Large intestine (tissue), 3 donors: ENCODE measurements around the gene SRD5A1. TPM values are rescaled to one million over a fixed set of nuclear protein-coding genes. Genes with fewer than 3 reads are reported as not detected.

Experiments used
- DNase-seq, 2 donors: peaks; one replicate each; pipeline versions ENCODE4 v3.0.0 to v3.0.0-alpha.2; 2013
- H3K27ac ChIP-seq: one replicate; pipeline ENCODE4 v1.5.1; 2013; ENCODE audit warnings: low read length
- H3K27me3 ChIP-seq: 2 replicates; pipeline ENCODE4 v1.6.1; 2013; ENCODE audit warnings: low read length; ENCODE audit not compliant: control insufficient read depth, insufficient read depth
- H3K36me3 ChIP-seq: 2 replicates; pipeline ENCODE4 v1.6.1; 2013; ENCODE audit warnings: low read length; ENCODE audit not compliant: control insufficient read depth, insufficient read depth
- H3K4me1 ChIP-seq: one replicate; pipeline ENCODE4 v1.6.1; 2013; ENCODE audit warnings: low read length; ENCODE audit not compliant: control insufficient read depth, insufficient read depth
- H3K4me3 ChIP-seq: one replicate; pipeline ENCODE4 v1.5.1; 2013; ENCODE audit warnings: low read length
- H3K9me3 ChIP-seq: one replicate; pipeline ENCODE4 v1.6.1; 2013; ENCODE audit warnings: mild to moderate bottlenecking, low read depth, low read length, moderate library complexity; ENCODE audit not compliant: control insufficient read depth
- WGBS: methylation state at CpG from one replicate; pipeline ENCODE4 v1.1.5; 2013; ENCODE audit warnings: low lambda C conversion rate; ENCODE audit not compliant: insufficient coverage; 5-methylcytosine and 5-hydroxymethylcytosine counted together
- polyA plus RNA-seq: library from polyadenylated mRNA; unstranded; fragments of 120-200 nt; gene quantifications from one replicate; pipeline ENCODE4 v1.2.1, GENCODE V29; 2013

SRD5A1 gene
- polyA plus RNA-seq, 1 donor = 9.1 TPM

DNA sequence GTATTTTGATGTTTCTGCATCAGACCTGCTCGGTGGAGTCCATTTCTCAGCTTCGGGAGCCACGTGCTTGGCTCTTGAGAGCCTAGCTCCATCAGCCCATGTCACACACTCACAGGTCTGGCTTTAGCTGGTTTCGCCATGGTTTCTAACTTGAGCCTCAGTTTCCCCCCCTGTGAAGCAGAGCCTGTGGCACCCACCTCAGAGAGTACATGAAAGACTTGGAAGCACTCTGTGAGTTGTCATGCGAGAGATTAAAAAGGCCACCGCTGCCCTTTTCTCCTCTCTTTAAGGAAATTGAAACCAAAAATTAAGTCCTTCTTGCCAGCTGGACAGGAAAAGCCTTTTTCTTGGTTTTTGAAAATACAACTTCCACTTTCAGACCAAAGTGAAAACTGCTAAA lies 88.8 kb downstream of the SRD5A1 start:
- Histone ChIP-seq H3K4me3 (no peak overlapping the region), H3K27me3 (no peaks in the 10 kb centered on the region), H3K27ac (no peak overlapping the region), H3K4me1 (peaks cover 2% of the 10 kb centered on the region), H3K36me3 (peaks cover 30% of the 10 kb centered on the region), H3K9me3 (no peaks in the 10 kb centered on the region)
- WGBS = no CpG with 5 or more reads among the region's 6 CpGs
- no peak for DNase-seq

DNA sequence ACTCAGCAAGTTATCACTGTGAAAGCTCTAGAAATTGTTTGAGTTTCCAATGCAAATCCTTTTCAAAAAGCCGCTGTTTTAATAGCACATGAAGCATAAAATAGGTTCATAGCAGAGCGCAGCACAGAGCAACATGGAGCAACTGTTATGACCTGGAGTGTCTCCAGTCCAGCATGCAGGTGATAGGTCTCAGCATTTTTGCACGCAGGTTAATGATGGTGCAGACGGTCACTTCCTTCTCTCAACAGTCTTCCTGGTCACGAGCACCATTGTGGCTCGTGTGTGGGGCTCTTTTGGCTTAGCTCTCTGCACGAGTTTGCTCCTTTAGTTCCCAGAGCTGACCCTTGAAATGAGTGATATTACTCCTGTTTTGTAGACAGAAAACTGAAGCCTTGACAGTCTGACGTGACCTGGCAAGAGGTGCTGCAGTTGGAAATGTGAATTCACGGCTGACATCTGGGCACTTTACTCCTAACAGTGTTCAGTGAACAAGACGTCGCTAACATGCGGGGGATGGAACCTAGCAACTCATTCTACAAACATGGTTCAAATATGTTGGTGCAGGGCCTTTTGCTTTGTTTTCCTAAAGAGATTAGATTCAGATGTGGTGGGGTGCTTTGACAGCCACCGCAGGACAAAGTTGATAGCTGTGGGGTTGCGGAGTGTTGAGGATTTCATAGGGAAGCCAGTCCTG lies 90.0 kb downstream of the SRD5A1 start:
- no peaks in the 10 kb centered on the region for H3K4me1 ChIP-seq
- H3K36me3 ChIP-seq = peaks cover 28% of the 10 kb centered on the region
- DNase-seq = no peak
- no peaks in the 10 kb centered on the region for H3K27me3 ChIP-seq
- H3K9me3 ChIP-seq = no peaks in the 10 kb centered on the region
- H3K27ac ChIP-seq = no peak overlapping the region
- 80% methylated on average over 3 of the region's 14 CpGs for WGBS
- H3K4me3 ChIP-seq = no peak overlapping the region

DNA sequence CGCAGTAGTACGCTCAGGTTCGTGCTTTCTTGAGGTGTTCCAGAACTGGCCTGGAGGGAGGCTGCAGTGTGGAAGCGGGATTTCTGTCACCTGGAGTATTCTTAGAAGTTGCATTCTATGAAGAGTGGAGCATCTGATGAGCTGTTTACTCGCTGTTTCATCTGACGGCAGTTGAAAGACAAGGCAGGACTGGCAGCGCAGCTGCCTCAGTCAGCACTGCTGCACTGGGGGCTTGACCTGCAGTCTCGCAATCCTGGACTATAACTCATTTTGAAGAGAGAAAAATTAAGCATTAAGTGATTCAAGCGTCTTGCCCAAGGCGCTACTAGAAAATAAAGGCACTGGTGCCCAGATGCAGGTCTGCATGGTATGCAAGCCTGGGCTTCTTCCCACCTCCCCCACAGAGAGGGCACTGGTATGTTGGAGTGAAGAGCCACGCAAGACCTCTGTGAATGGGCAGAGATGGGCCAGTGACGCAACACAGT lies 90.6 kb downstream of the SRD5A1 start:
- no peaks in the 10 kb centered on the region for H3K4me1 ChIP-seq
- H3K36me3 ChIP-seq = peaks cover 28% of the 10 kb centered on the region
- no peak overlapping the region for H3K4me3 ChIP-seq
- no peaks in the 10 kb centered on the region for H3K9me3 ChIP-seq
- no CpG with 5 or more reads among the region's 12 CpGs for WGBS
- DNase-seq = no peak
- H3K27me3 ChIP-seq = no peaks in the 10 kb centered on the region
- H3K27ac ChIP-seq = no peak overlapping the region

Other genes with a start within 250 kb of the SRD5A1 start
- gene UBE2QL1, start 184.6 kb upstream of the SRD5A1 start, polyA plus RNA-seq = 0.81 TPM
- gene NSUN2, start 396 bp upstream of the SRD5A1 start, polyA plus RNA-seq = 83.8 TPM
- 24.7 TPM for gene TENT4A, start 80.0 kb downstream of the SRD5A1 start, polyA plus RNA-seq